ENCODE data around the gene TRIM44. TPM values are rescaled to one million over a fixed set of nuclear protein-coding genes. Genes with fewer than 3 reads are reported as not detected.

Gene TRIM44
- 36.2 and 40.9 TPM in 2 replicates for total RNA-seq

- no peak for DNase-seq (ENCODE audit: extremely low read depth, low read depth, low spot score)
These were observed at the start of gene TRIM44 for GRCh38 chr11:35662649-35663407. Gene TRIM44, plus strand, starts transcription at chr11:35662775. Its CDS starts 337 bp downstream, at chr11:35663112.

DNA sequence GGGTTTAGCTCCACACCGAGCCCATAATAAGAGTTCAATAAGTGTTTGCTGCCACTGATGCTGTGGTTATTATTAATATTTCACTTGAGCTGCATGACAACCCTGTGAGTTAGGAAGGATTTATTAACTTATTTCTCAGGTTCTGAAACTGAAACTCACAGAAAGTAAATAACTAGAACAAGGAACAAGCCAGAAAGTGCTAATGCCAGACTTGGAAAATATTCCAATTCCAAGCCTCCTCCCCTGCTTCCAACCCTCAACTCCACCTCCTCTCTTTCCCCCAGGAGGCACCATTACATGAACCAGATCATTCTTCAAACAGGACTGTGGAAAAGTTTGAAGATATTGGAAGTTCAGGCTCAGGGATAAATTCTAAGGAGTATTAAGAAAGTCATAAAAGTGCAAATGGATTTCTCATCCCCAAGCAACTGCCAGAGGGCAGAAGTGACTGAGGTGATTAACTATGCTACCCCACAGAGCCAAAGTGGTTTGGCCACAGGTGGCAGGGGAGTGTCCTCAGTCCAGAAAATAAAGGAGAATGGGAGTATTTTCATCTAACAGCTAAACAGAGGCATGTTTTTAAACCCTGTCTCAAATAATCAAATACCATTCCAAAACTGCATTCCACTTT is 47.5 kb upstream of the TRIM44 start:
- DNase-seq (ENCODE audit: extremely low read depth, low read depth, low spot score), result no peak

GRCh38 chr11:35615921-35616900 is 46.4 kb upstream of the TRIM44 start:
- DNase-seq (ENCODE audit: extremely low read depth, low read depth, low spot score), result no peak

DNA sequence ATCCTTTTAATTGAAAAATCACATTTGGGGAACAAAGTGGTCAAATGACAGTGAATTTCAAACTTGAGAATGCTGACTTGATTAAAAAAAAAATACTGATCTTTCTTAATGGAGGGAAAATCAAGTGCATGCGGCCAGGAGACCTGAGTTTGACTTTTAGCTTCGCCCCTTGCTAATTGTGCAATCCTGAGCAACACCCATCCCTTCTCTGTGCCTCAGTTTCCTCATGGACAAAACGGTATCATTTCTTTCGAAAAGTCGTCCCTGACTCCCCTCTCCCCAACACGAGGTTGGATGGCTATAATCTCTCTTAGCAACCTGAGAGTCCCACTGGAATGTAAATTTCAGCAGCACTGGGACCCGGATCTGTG is 45.3 kb upstream of the TRIM44 start:
- DNase-seq (ENCODE audit: extremely low read depth, low read depth, low spot score), result no peak

DNA sequence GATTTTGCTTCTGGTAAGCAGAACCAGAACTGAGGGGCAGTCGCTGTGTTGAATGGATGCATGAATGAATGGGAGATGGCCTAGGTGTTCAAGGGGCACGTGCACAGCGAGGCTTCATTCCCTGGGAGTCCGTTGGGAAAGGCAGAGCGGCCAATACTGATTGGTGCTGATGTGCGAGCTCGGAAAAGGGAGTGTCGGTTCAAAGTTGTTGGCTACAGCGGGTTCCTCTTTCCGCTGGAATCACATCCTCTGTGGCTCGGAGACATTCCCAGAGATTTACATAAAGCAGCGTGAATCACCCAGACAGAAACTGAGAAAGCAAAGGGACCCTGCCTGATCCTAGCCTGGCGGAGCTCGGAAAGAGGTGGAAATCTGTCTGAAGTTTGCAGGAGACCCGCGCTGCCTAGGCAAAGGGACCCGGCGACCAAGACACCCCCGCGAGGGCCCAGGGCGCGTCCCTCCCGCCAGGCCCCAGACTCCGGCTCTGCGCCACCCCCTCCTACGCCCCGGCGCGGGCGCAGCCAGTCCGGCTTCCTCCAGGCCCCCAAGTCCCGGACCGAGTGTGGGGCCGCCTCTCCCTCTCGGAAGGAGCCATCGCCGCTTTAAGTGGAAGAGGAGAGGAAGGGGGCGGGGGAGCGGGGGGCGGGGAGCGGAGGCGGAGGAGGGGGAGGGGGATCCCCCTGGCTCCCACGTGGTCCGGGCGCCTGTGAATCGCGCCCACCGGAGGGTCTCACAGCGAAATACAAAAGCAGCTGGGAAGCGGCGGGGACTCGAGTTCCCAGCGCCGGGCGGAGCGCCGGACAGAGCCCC is 44.7 kb upstream of the TRIM44 start, which contains the start of gene FJX1:
Gene FJX1, plus strand, starts transcription at position 774 of the 810 bp plus-strand sequence. CDS start 177 bp downstream, outside the sequence.
- no peak for DNase-seq (ENCODE audit: extremely low read depth, low read depth, low spot score)

DNA sequence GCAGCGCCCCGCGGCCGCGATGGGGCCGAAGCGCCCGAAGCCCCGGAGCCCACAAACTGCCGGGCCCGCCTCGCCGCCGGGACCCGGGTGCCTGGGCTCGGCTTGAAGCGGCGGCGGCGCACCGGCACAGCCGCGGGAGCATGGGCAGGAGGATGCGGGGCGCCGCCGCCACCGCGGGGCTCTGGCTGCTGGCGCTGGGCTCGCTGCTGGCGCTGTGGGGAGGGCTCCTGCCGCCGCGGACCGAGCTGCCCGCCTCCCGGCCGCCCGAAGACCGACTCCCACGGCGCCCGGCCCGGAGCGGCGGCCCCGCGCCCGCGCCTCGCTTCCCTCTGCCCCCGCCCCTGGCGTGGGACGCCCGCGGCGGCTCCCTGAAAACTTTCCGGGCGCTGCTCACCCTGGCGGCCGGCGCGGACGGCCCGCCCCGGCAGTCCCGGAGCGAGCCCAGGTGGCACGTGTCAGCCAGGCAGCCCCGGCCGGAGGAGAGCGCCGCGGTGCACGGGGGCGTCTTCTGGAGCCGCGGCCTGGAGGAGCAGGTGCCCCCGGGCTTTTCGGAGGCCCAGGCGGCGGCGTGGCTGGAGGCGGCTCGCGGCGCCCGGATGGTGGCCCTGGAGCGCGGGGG is 44.0 kb upstream of the TRIM44 start:
- DNase-seq (ENCODE audit: extremely low read depth, low read depth, low spot score), result no peak

GRCh38 chr11:35619116-35619854 is 43.3 kb upstream of the TRIM44 start:
- no peak for DNase-seq (ENCODE audit: extremely low read depth, low read depth, low spot score)

- DNase-seq (ENCODE audit: extremely low read depth, low read depth, low spot score), result no peak
These were observed 42.5 kb upstream of the TRIM44 start for GRCh38 chr11:35619855-35620640.

GRCh38 chr11:35620795-35621194 is 41.8 kb upstream of the TRIM44 start:
- no peak for DNase-seq (ENCODE audit: extremely low read depth, low read depth, low spot score)

GRCh38 chr11:35621620-35622019 is 41.0 kb upstream of the TRIM44 start:
- no peak for DNase-seq (ENCODE audit: extremely low read depth, low read depth, low spot score)

- DNase-seq (ENCODE audit: extremely low read depth, low read depth, low spot score), result no peak
These were observed 40.5 kb upstream of the TRIM44 start for GRCh38 chr11:35622070-35622469.

GRCh38 chr11:35623621-35624168 is 38.9 kb upstream of the TRIM44 start:
- DNase-seq (ENCODE audit: extremely low read depth, low read depth, low spot score), result no peak

GRCh38 chr11:35624316-35624715 is 38.3 kb upstream of the TRIM44 start:
- no peak for DNase-seq (ENCODE audit: extremely low read depth, low read depth, low spot score)

GRCh38 chr11:35624781-35625180 is 37.8 kb upstream of the TRIM44 start:
- no peak for DNase-seq (ENCODE audit: extremely low read depth, low read depth, low spot score)

- no peak for DNase-seq (ENCODE audit: extremely low read depth, low read depth, low spot score)
These were observed 36.1 kb upstream of the TRIM44 start for GRCh38 chr11:35626501-35626900.

DNA sequence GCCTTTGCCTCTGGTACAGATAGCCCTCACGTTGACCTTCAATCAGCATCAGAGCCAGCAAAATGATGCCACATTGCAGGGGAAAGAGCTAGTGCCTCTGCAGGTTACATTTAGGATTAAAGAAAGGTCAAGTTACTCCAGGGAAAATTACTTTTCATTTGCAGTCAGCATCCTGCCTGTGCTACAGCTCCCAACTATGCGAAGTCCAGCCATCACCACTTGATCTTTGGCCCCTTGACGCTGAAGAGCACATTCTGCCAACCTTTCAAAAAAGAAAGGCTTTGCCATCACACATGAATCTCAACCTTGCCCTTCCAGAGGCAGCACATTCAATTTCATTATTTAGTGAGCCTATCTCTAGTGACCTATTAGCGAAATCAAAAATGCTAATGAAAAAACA is 33.1 kb upstream of the TRIM44 start:
- DNase-seq (ENCODE audit: extremely low read depth, low read depth, low spot score), result no peak

DNA sequence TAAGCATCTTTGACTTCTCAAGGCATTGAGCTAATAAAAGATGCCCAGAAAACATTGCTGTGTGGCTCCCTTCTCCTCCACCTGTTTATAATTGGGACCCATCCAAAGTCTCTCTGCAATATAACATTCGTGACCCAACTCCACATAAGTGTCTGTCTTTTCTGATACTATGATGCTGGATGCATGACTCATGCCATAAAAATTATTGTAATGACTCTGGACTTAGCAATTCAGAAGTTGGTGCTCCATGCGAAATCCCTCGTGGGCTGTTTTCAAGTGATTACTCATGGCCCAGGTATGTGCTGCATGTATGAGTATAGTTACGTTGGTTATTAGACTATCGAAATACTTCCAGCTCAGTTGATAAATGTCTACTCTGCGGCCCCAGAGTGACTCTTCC is 32.7 kb upstream of the TRIM44 start:
- peak; percentile 97 for DNase-seq (ENCODE audit: extremely low read depth, low read depth, low spot score)

GRCh38 chr11:35631891-35632290 is 30.7 kb upstream of the TRIM44 start:
- no peak for DNase-seq (ENCODE audit: extremely low read depth, low read depth, low spot score)
